Neuronal stem cell (in vitro differentiated cells): Measurements from ENCODE around the gene FRMD4B.

Source experiments
- DNase-seq: peaks from one replicate; pipeline ENCODE4 v3.0.0-alpha.2; 2013; ENCODE audit warnings: low spot score
- H2AFZ ChIP-seq: one replicate; pipeline ENCODE4 v1.6.1; 2013; ENCODE audit warnings: mild to moderate bottlenecking, low read length, inconsistent platforms
- H2AK5ac ChIP-seq: 2 replicates; pipeline ENCODE4 v1.6.1; 2013; ENCODE audit warnings: low read depth, mild to moderate bottlenecking, inconsistent platforms, low read length, moderate library complexity, mixed read lengths
- H2BK120ac ChIP-seq: 2 replicates; pipeline ENCODE4 v1.6.1; 2013; ENCODE audit warnings: low read depth, mild to moderate bottlenecking, inconsistent platforms, low read length, moderate library complexity, mixed read lengths
- H2BK12ac ChIP-seq: one replicate; pipeline ENCODE4 v1.6.1; 2013; ENCODE audit warnings: low read length, inconsistent platforms
- H2BK15ac ChIP-seq: 2 replicates; pipeline ENCODE4 v1.6.1; 2013; ENCODE audit warnings: mild to moderate bottlenecking, low read length, inconsistent platforms, mixed read lengths
- H2BK5ac ChIP-seq: one replicate; pipeline ENCODE4 v1.6.1; 2013; ENCODE audit warnings: inconsistent platforms, mild to moderate bottlenecking, low read length, moderate library complexity
- H3K14ac ChIP-seq: one replicate; pipeline ENCODE4 v1.6.1; 2013; ENCODE audit warnings: low read length, inconsistent platforms
- H3K18ac ChIP-seq: 2 replicates; pipeline ENCODE4 v1.6.1; 2013; ENCODE audit warnings: low read length, inconsistent platforms
- H3K23ac ChIP-seq: 2 replicates; pipeline ENCODE4 v1.6.1; 2013; ENCODE audit warnings: low read depth, mild to moderate bottlenecking, mixed read lengths, low read length, inconsistent platforms; ENCODE audit not compliant: poor library complexity
- H3K27ac ChIP-seq: replicated peaks from 3 replicates; pipeline ENCODE4 v1.5.1; 2013; ENCODE audit warnings: low read length, inconsistent platforms
- H3K27me3 ChIP-seq, 3 experiments: 2 replicates each; pipeline ENCODE4 v1.6.1; 2013; ENCODE audit warnings: low read length in 3 of 3, mild to moderate bottlenecking in 2 of 3, inconsistent platforms in 1 of 3, low read depth in 1 of 3, mixed read lengths in 1 of 3, moderate library complexity in 1 of 3; ENCODE audit not compliant: control insufficient read depth in 3 of 3, insufficient read depth in 3 of 3
- H3K36me3 ChIP-seq, 2 donors: replicated peaks in 1 of 2; 2 replicates each; pipeline ENCODE4 v1.6.1; 2013; ENCODE audit warnings: low read length in 2 of 2; ENCODE audit not compliant: control insufficient read depth in 2 of 2, insufficient read depth in 2 of 2
- H3K4ac ChIP-seq: 2 replicates; pipeline ENCODE4 v1.6.1; 2013; ENCODE audit warnings: inconsistent platforms, mild to moderate bottlenecking, low read length, moderate library complexity
- H3K4me1 ChIP-seq, 2 donors: 1 replicate in 1 of 2; 2 replicates in 1 of 2; pipeline ENCODE4 v1.6.1; 2013; ENCODE audit warnings: low read length in 2 of 2, low read depth in 1 of 2; ENCODE audit not compliant: control insufficient read depth in 2 of 2, insufficient read depth in 1 of 2
- H3K4me2 ChIP-seq: one replicate; pipeline ENCODE4 v1.6.1; 2013; ENCODE audit warnings: mild to moderate bottlenecking, low read length, inconsistent platforms; ENCODE audit not compliant: insufficient read depth, poor library complexity, severe bottlenecking
- H3K4me3 ChIP-seq, 2 donors: 2 replicates each; pipeline ENCODE4 v1.5.1; 2013; ENCODE audit warnings: low read length in 2 of 2, mild to moderate bottlenecking in 2 of 2, inconsistent platforms in 1 of 2, moderate library complexity in 1 of 2
- H3K79me1 ChIP-seq: one replicate; pipeline ENCODE4 v1.6.1; 2013; ENCODE audit warnings: low read depth, mild to moderate bottlenecking, inconsistent platforms, low read length, moderate library complexity
- H3K9ac ChIP-seq: one replicate; pipeline ENCODE4 v1.6.1; 2013; ENCODE audit warnings: mild to moderate bottlenecking, low read depth, low read length, inconsistent platforms; ENCODE audit not compliant: poor library complexity
- H3K9me3 ChIP-seq, 2 donors: replicated peaks in 1 of 2; 2 replicates each; pipeline versions ENCODE3 to v1.6.1; 2013; ENCODE audit warnings: low read length in 2 of 2, mild to moderate bottlenecking in 2 of 2, inconsistent platforms in 1 of 2, low read depth in 1 of 2, mixed read lengths in 1 of 2, moderate library complexity in 1 of 2; ENCODE audit not compliant: control insufficient read depth in 2 of 2, insufficient read depth in 1 of 2
- H4K8ac ChIP-seq: one replicate; pipeline ENCODE4 v1.6.1; 2013; ENCODE audit warnings: low read depth, mild to moderate bottlenecking, inconsistent platforms, low read length, moderate library complexity
- H4K91ac ChIP-seq: one replicate; pipeline ENCODE4 v1.6.1; 2013; ENCODE audit warnings: low read length, low read depth, mild to moderate bottlenecking, inconsistent platforms; ENCODE audit not compliant: poor library complexity
- WGBS, 2 donors: extraction: QIAGEN DNeasy Blood & Tissue Kit; methylation state at CpG; one replicate each; pipeline ENCODE4 v1.1.7; 2013; ENCODE audit warnings: missing lambda C conversion rate in 2 of 2, mixed read lengths in 1 of 2; ENCODE audit not compliant: insufficient read length in 2 of 2, insufficient replicate concordance in 1 of 2; ENCODE audit errors: extremely low coverage in 2 of 2; 5-methylcytosine and 5-hydroxymethylcytosine counted together

The FRMD4B gene

GRCh38 chr3:69406163-69406562, 20.3 kb upstream of the FRMD4B start:
- Histone ChIP-seq H3K79me1 (no peaks in the 10 kb centered on the region), H3K14ac (no peak overlapping the region), H4K91ac (no peak overlapping the region), H3K27ac (no peak overlapping the region), H3K4ac (no peak overlapping the region), H3K9me3 (peaks cover 0 to 6% of the 10 kb centered on the region in 2 donors), H3K4me1 (no peaks in the 10 kb centered on the region), H2AFZ (no peak overlapping the region), H2BK12ac (no peak overlapping the region), H2BK120ac (no peak overlapping the region), H2BK5ac (no peak overlapping the region), H3K4me2 (no peak overlapping the region), H2BK15ac (no peak overlapping the region), H3K4me3 (no peak overlapping the region), H3K18ac (no peak overlapping the region), H3K23ac (no peak overlapping the region), H3K9ac (no peak overlapping the region), H3K27me3 (no peaks in the 10 kb centered on the region), H4K8ac (no peak overlapping the region), H2AK5ac (no peak overlapping the region), H3K36me3 (peaks cover 0 to 6% of the 10 kb centered on the region in 2 donors)
- no peak for DNase-seq
- WGBS, 2 donors: no CpG with 5 or more reads among the region's 2 CpGs

- Histone ChIP-seq H3K9me3 (peaks cover 0 to 6% of the 10 kb centered on the region in 2 donors), H3K4me3 (no peak overlapping the region)
Measured at GRCh38 chr3:69405067-69405466, 19.2 kb upstream of the FRMD4B start.

GRCh38 chr3:69403454-69403853, 17.6 kb upstream of the FRMD4B start:
- no peak overlapping the region for H4K8ac ChIP-seq

More at GRCh38 chr3:69405067-69405466, 19.2 kb upstream of the FRMD4B start:
- DNase-seq: no peak
- Histone ChIP-seq H2AFZ (no peak overlapping the region), H3K27ac (no peak overlapping the region), H3K4ac (no peak overlapping the region), H3K9ac (no peak overlapping the region), H3K18ac (no peak overlapping the region), H4K91ac (no peak overlapping the region), H2BK5ac (no peak overlapping the region), H2AK5ac (no peak overlapping the region), H3K79me1 (no peaks in the 10 kb centered on the region), H3K36me3 (peaks cover 0 to 6% of the 10 kb centered on the region in 2 donors), H4K8ac (no peak overlapping the region), H2BK15ac (no peak overlapping the region), H2BK12ac (no peak overlapping the region), H3K4me2 (no peak overlapping the region), H3K14ac (no peak overlapping the region), H3K27me3 (no peaks in the 10 kb centered on the region), H3K4me1 (no peaks in the 10 kb centered on the region), H2BK120ac (no peak overlapping the region), H3K23ac (no peak overlapping the region)
- WGBS, 2 donors: no CpG with 5 or more reads among the region's 3 CpGs

GRCh38 chr3:69400683-69401082, 14.8 kb upstream of the FRMD4B start:
- Histone ChIP-seq H3K9ac (no peak overlapping the region), H3K4me3 (no peak overlapping the region), H2AFZ (no peak overlapping the region), H3K27ac (no peak overlapping the region), H3K14ac (no peak overlapping the region), H2BK15ac (no peak overlapping the region), H3K27me3 (no peaks in the 10 kb centered on the region), H3K4me2 (no peak overlapping the region), H2BK120ac (no peak overlapping the region), H2BK5ac (no peak overlapping the region), H4K8ac (no peak overlapping the region), H3K4ac (no peak overlapping the region), H2AK5ac (no peak overlapping the region), H3K4me1 (no peaks in the 10 kb centered on the region), H3K23ac (no peak overlapping the region), H3K79me1 (no peaks in the 10 kb centered on the region), H3K18ac (no peak overlapping the region), H2BK12ac (no peak overlapping the region), H4K91ac (no peak overlapping the region), H3K36me3 (peaks cover 0 to 6% of the 10 kb centered on the region in 2 donors), H3K9me3 (peaks cover 0 to 6% of the 10 kb centered on the region in 2 donors)
- WGBS, 2 donors: no CpG with 5 or more reads among the region's 2 CpGs
- no peak for DNase-seq

More at GRCh38 chr3:69403454-69403853, 17.6 kb upstream of the FRMD4B start:
- Histone ChIP-seq H3K9ac (no peak overlapping the region), H3K14ac (no peak overlapping the region), H3K4ac (no peak overlapping the region), H3K79me1 (no peaks in the 10 kb centered on the region), H3K4me1 (no peaks in the 10 kb centered on the region), H2AK5ac (no peak overlapping the region), H3K4me2 (no peak overlapping the region), H2AFZ (no peak overlapping the region), H4K91ac (no peak overlapping the region), H3K27ac (no peak overlapping the region), H3K27me3 (no peaks in the 10 kb centered on the region), H3K23ac (no peak overlapping the region), H3K36me3 (peaks cover 0 to 6% of the 10 kb centered on the region in 2 donors), H2BK15ac (no peak overlapping the region), H2BK12ac (no peak overlapping the region), H3K9me3 (peaks cover 0 to 6% of the 10 kb centered on the region in 2 donors), H3K18ac (no peak overlapping the region), H3K4me3 (no peak overlapping the region), H2BK5ac (no peak overlapping the region), H2BK120ac (no peak overlapping the region)
- no peak for DNase-seq
- no CpG with 5 or more reads among the region's 4 CpGs for WGBS, 2 donors
